Cardiac fibroblast (primary cell): ENCODE data around the gene GAL.
"Not testable (repeated sequence)": the region's sequence is repeated elsewhere in the genome, so short reads cannot be mapped to it uniquely, and the experiment has no call there.

Source experiments
- DNase-seq, 2 donors: peaks; one replicate each; pipeline versions ENCODE4 v3.0.0 to v3.0.0-alpha.2; 2010; ENCODE audit warnings: low read depth in 2 of 2
- H3K4me3 ChIP-seq, 2 donors: replicated peaks in 1 of 2; 1 replicate in 1 of 2; 2 replicates in 1 of 2; pipeline ENCODE4 v1.5.1; 2011; ENCODE audit warnings: low read depth in 2 of 2, low read length in 2 of 2, mild to moderate bottlenecking in 2 of 2, moderate library complexity in 1 of 2
- CTCF ChIP-seq: IDR thresholded peaks from one replicate; pipeline ENCODE4 v1.5.1; 2011; ENCODE audit warnings: low read depth, mild to moderate bottlenecking, low read length, inconsistent platforms

Gene GAL

GRCh38 chr11:68684385-68685356, at the start of gene GAL:
Gene GAL (plus strand): TSS chr11:68684544. CDS start chr11:68684924, 380 bp downstream.
- H3K4me3 ChIP-seq, result peak within 1 kb of the TSS in 1 of 2 donors; percentile 31
- no peak for TF ChIP-seq CTCF
- no peak for DNase-seq

GRCh38 chr11:68634606-68635005, 49.7 kb upstream of the GAL start:
- not testable (repeated sequence) for H3K4me3 ChIP-seq, DNase-seq

GRCh38 chr11:68635172-68635571, 49.2 kb upstream of the GAL start:
- H3K4me3 ChIP-seq, DNase-seq: not testable (repeated sequence)

GRCh38 chr11:68635883-68636282, 48.5 kb upstream of the GAL start:
- not testable (repeated sequence) for DNase-seq, H3K4me3 ChIP-seq

- not testable (repeated sequence) for DNase-seq, H3K4me3 ChIP-seq
Measured at GRCh38 chr11:68639322-68639721, 45.0 kb upstream of the GAL start.

GRCh38 chr11:68641880-68642279, 42.5 kb upstream of the GAL start:
- no peak for TF ChIP-seq CTCF
- no peak overlapping the region for H3K4me3 ChIP-seq
- no peak for DNase-seq

GRCh38 chr11:68643585-68643984, 40.8 kb upstream of the GAL start:
- peak; percentile 20 to 36 for DNase-seq
- no peak overlapping the region for H3K4me3 ChIP-seq
- no peak for TF ChIP-seq CTCF

- no peak for DNase-seq
Measured at GRCh38 chr11:68646832-68647231, 37.5 kb upstream of the GAL start.

More at GRCh38 chr11:68646832-68647231, 37.5 kb upstream of the GAL start:
- no peak overlapping the region for H3K4me3 ChIP-seq
- TF ChIP-seq CTCF, result no peak
